Breast epithelium (tissue), 4 donors: ENCODE results near the gene CALML3. TPM values are rescaled to one million over a fixed set of nuclear protein-coding genes. Genes with fewer than 3 reads are reported as not detected.

ENCODE experiments used
- DNase-seq, 2 donors: peaks; one replicate each; pipeline ENCODE4 v3.0.0-alpha.2; 2019; ENCODE audit warnings: low spot score in 2 of 2
- H3K27ac ChIP-seq, 2 donors: fragments of 200-600 bp; sonication (generic) in 1 of 2; one replicate each; pipeline ENCODE4 v1.5.1; 2016 to 2019; ENCODE audit warnings: mild to moderate bottlenecking in 1 of 2
- H3K27me3 ChIP-seq, 2 donors: fragments of 200-600 bp; sonication (generic) in 1 of 2; one replicate each; pipeline versions ENCODE4 v1.5.1 to v1.6.0; 2017 to 2019; ENCODE audit warnings: control low read depth in 1 of 2, mild to moderate bottlenecking in 1 of 2
- H3K36me3 ChIP-seq: fragments of 200-600 bp; one replicate; pipeline ENCODE4 v1.5.1; 2019
- H3K4me1 ChIP-seq, 2 donors: fragments of 200-600 bp; sonication (generic); one replicate each; pipeline ENCODE4 v1.5.1; 2016 to 2019; ENCODE audit warnings: control low read depth in 1 of 2
- H3K4me3 ChIP-seq, 3 donors: fragments of 200-600 bp; sonication (generic); 1 replicate in 2 of 3; 2 replicates in 1 of 3; pipeline ENCODE4 v1.5.1; 2016 to 2019; ENCODE audit warnings: mild to moderate bottlenecking in 3 of 3, moderate library complexity in 2 of 3
- H3K9me3 ChIP-seq, 2 donors: fragments of 200-600 bp; sonication (generic) in 1 of 2; one replicate each; pipeline ENCODE4 v1.5.1; 2016 to 2019; ENCODE audit warnings: control low read depth in 1 of 2
- POLR2A ChIP-seq: fragments of 450-650 bp; IDR thresholded peaks from one replicate; pipeline ENCODE4 v1.6.1; 2016; ENCODE audit warnings: antibody characterized with exemption, mild to moderate bottlenecking, moderate library complexity
- POLR2AphosphoS5 ChIP-seq, 3 donors: sonication (generic); formaldehyde crosslinking; IDR thresholded peaks; one replicate each; pipeline ENCODE4 v1.6.1; 2017; ENCODE audit warnings: antibody characterized with exemption in 3 of 3
- intact Hi-C: fragments of 100-400 bp; cut with DNase I; formaldehyde crosslinking; loops from one replicate; pipeline ENCODE4 v1.15.1; 2023; ENCODE audit warnings: low total_unique reads
- total RNA-seq, 3 donors: library from RNA; depleted of rRNA; stranded (reverse); fragments of >200 nt; gene quantifications; one replicate each; pipeline ENCODE4 v1.1.0, GENCODE V29; 2016
- TF ChIP-seq, protein P1 (sequence below), 3 donors: fragments of 450-650 bp; IDR thresholded peaks; one replicate each; pipeline ENCODE4 v1.5.1; 2016 to 2017; ENCODE audit warnings: antibody characterized with exemption in 3 of 3, mild to moderate bottlenecking in 3 of 3, moderate library complexity in 3 of 3

CALML3 gene
- total RNA-seq, 3 donors from 2014 or later = 3.6 to 13.5 TPM; not detected in 1

DNA sequence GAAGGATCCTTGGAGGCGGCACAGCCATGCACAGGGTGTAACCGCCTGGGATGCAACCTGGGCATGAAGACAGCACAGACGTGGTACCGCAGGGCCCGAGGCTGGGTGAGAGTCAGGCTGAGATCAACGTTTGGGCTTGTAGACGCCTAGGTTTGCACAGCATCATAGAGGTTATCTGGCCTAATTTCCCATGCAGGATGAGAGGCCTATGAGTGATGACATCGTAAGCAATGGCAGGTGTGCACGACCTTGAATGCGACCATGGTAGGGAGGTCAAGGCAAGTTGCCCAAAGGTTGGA, 7.5 kb downstream of the CALML3 start:
- H3K36me3 ChIP-seq = no peaks in the 10 kb centered on the region
- no peak for TF ChIP-seq POLR2A
- TF ChIP-seq, protein P1, sequence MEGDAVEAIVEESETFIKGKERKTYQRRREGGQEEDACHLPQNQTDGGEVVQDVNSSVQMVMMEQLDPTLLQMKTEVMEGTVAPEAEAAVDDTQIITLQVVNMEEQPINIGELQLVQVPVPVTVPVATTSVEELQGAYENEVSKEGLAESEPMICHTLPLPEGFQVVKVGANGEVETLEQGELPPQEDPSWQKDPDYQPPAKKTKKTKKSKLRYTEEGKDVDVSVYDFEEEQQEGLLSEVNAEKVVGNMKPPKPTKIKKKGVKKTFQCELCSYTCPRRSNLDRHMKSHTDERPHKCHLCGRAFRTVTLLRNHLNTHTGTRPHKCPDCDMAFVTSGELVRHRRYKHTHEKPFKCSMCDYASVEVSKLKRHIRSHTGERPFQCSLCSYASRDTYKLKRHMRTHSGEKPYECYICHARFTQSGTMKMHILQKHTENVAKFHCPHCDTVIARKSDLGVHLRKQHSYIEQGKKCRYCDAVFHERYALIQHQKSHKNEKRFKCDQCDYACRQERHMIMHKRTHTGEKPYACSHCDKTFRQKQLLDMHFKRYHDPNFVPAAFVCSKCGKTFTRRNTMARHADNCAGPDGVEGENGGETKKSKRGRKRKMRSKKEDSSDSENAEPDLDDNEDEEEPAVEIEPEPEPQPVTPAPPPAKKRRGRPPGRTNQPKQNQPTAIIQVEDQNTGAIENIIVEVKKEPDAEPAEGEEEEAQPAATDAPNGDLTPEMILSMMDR (IDR thresholded peaks at IDR 0.05) = no peak
- TF ChIP-seq POLR2AphosphoS5 (IDR thresholded peaks at IDR 0.05) = no peak
- intact Hi-C loops = no loop called here
- H3K27me3 ChIP-seq = no peaks in the 10 kb centered on the region
- H3K4me3 ChIP-seq = no peak overlapping the region
- peak overlapping the region in 1 of 2 donors; percentile 88 for H3K27ac ChIP-seq
- DNase-seq = peak in 1 of 2 donors; percentile 39
- H3K4me1 ChIP-seq = peaks cover 0 to 4% of the 10 kb centered on the region in 2 donors
- no peaks in the 10 kb centered on the region for H3K9me3 ChIP-seq

- H3K4me3 ChIP-seq = no peak overlapping the region
- peak in 1 of 2 donors; percentile 19 for DNase-seq
- peaks cover 0 to 4% of the 10 kb centered on the region in 2 donors for H3K4me1 ChIP-seq
- no peaks in the 10 kb centered on the region for H3K27me3 ChIP-seq
- H3K9me3 ChIP-seq = no peaks in the 10 kb centered on the region
- intact Hi-C loops = no loop called here
- H3K36me3 ChIP-seq = no peaks in the 10 kb centered on the region
- TF ChIP-seq, protein P1 (IDR thresholded peaks at IDR 0.05) = no peak
- no peak for TF ChIP-seq POLR2A
- peak overlapping the region; percentile 85 to 88 for H3K27ac ChIP-seq
Measured at GRCh38 chr10:5532618-5533097, 7.9 kb downstream of the CALML3 start.

DNA sequence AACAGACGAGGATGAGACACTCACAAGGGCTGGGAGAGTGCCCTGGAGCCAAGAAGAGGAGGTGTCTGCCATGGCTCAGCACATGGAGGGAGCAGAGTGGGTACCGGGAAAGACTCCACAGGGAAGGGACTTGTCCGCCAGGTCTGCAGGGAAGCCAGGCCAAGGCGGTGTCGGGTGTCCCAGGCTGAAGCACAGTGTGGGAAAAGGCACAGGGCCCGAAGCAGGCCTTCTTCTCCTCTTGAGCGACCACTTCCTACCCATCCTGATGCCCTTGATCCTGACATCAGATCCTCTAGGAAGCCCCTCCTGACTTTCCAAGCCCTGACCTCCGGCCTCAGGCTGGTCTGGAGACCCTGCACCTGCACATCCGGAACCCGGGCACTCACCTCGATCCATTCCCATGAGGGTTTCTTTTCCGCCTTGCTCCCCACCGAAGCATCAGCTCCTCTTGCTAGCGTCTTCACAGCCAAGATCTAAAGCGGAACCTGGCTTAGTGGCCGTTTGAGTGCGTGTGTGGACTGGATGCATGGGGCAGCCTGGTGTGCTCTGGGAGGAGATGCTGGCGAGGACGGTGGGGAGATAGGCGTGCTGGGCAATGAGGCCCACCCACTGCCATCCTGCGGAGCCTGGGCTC, 8.5 kb downstream of the CALML3 start:
- TF ChIP-seq POLR2AphosphoS5 (IDR thresholded peaks at IDR 0.05) = no peak
- TF ChIP-seq, protein P1 (IDR thresholded peaks at IDR 0.05) = no peak
- no peak for TF ChIP-seq POLR2A
- no peaks in the 10 kb centered on the region for H3K27me3 ChIP-seq
- no peaks in the 10 kb centered on the region for H3K9me3 ChIP-seq
- peak in 1 of 2 donors; percentile 48 for DNase-seq
- intact Hi-C loops = no loop called here
- peaks cover 0 to 4% of the 10 kb centered on the region in 2 donors for H3K4me1 ChIP-seq
- peak overlapping the region; percentile 85 to 88 for H3K27ac ChIP-seq
- H3K4me3 ChIP-seq = no peak overlapping the region
- H3K36me3 ChIP-seq = no peaks in the 10 kb centered on the region

DNA sequence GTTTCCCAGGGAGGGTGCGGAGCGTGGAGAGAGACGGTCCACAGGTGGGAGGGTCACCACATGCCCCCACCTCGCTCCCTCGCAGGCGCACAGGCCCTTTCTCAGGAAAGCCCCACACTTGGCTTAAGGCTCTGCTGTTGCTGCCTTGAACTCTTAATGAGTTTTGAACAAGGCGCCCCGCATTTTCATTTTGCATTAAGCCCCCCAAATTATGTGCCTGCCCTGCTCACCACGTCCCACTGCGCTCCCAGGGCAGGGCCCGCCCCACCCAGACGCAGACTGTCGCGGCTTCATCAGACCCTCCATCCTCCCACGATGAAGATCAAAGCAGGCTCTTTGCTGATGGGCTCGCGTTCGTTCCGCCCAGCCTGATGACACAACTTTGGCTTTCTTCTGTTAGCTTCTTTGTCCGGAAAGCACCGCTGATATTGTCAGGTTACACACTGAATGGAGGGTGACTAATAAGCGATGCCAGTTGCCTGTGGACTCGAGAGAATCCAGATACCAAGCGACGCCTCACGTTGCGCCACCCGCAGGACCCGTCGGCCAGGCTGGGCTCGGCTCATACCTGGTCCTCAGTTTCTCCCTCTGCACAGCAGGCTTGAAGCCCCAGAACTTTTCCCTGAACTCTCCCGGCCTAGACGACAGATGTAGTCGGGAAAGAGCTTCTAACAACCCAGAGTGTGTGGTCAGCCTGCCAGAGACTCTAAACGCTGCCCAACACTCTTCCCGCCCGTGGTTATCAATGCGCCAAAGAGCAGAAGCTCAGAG, 9.5 kb downstream of the CALML3 start:
- Histone ChIP-seq H3K27me3 (no peaks in the 10 kb centered on the region), H3K4me3 (peak overlapping the region in 1 of 3 donors; percentile 7), H3K9me3 (no peaks in the 10 kb centered on the region), H3K27ac (peak overlapping the region; percentile 85 to 88), H3K36me3 (no peaks in the 10 kb centered on the region), H3K4me1 (peaks cover 0 to 12% of the 10 kb centered on the region in 2 donors)
- TF ChIP-seq, protein P1 (IDR thresholded peaks at IDR 0.05) = no peak
- TF ChIP-seq POLR2AphosphoS5 (IDR thresholded peaks at IDR 0.05) = no peak
- TF ChIP-seq POLR2A = no peak
- intact Hi-C loops = no loop called here
- peak in 1 of 2 donors; percentile 48 for DNase-seq
